ENCODE measurements around the gene ICE2. TPM values are rescaled to one million over a fixed set of nuclear protein-coding genes. Genes with fewer than 3 reads are reported as not detected.

Gene ICE2
- total and polyA plus RNA-seq, 4 donors: 10.0 to 67.5 (median 23.6) TPM

DNA sequence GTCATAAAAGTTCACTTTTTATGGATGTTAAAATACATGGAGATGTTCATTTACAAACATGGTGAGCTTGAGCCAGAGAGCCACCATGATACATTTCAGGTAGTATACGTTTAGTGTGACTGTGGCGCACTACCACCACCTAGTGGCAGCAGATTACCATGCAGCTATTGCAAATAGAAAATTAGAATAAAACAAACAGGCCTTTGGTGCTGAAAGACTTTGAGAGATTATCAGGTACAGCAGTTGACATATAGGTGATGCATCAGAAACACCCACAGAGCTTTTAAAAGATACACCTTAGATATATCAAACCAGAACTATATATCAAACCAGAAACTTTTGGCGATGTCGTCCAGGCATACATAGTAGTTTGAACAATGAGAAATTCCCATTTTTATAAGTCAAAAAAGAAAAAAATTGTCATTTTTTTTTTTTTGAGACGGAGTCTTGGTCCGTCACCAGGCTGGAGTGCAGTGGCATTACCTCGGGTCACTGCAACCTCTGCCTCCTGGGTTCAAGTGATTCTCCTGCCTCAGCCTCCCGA lies 42.0 kb upstream of the ICE2 start:
- Histone ChIP-seq H3K27ac (ENCODE audit: low read depth in 1 of 2, low read length in 1 of 2) (no peak overlapping the region), H3K4me3 (no peak overlapping the region), H3K4me1 (ENCODE audit: control insufficient read depth in 5 of 5, insufficient read depth in 5 of 5, low read length in 5 of 5) (peaks cover 0 to 13% (median 0%) of the 10 kb centered on the region in 5 donors), H3K9me3 (ENCODE audit: control insufficient read depth in 4 of 4, insufficient read depth in 3 of 4, low read length in 3 of 4) (no peaks in the 10 kb centered on the region), H3K9ac (ENCODE audit: insufficient read depth in 1 of 2, low read length in 2 of 2) (no peak overlapping the region), H3K27me3 (ENCODE audit: control insufficient read depth in 3 of 3, insufficient read depth in 3 of 3, low read length in 2 of 3) (no peaks in the 10 kb centered on the region), H3K36me3 (ENCODE audit: control insufficient read depth in 4 of 4, insufficient read depth in 4 of 4, low read length in 4 of 4) (no peaks in the 10 kb centered on the region)
- TF ChIP-seq, protein P1, sequence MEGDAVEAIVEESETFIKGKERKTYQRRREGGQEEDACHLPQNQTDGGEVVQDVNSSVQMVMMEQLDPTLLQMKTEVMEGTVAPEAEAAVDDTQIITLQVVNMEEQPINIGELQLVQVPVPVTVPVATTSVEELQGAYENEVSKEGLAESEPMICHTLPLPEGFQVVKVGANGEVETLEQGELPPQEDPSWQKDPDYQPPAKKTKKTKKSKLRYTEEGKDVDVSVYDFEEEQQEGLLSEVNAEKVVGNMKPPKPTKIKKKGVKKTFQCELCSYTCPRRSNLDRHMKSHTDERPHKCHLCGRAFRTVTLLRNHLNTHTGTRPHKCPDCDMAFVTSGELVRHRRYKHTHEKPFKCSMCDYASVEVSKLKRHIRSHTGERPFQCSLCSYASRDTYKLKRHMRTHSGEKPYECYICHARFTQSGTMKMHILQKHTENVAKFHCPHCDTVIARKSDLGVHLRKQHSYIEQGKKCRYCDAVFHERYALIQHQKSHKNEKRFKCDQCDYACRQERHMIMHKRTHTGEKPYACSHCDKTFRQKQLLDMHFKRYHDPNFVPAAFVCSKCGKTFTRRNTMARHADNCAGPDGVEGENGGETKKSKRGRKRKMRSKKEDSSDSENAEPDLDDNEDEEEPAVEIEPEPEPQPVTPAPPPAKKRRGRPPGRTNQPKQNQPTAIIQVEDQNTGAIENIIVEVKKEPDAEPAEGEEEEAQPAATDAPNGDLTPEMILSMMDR (IDR thresholded peaks at IDR 0.05; ENCODE audit: control extremely low read depth, extremely low read depth): peak; percentile 76
- 71 to 72% methylated on average over 8 of the region's 8 CpGs for WGBS, 2 donors
- DNase-seq (peak; percentile 61 to 78 (median 70)), ATAC-seq (ENCODE audit: insufficient read depth, low FRiP score) (no peak)

DNA sequence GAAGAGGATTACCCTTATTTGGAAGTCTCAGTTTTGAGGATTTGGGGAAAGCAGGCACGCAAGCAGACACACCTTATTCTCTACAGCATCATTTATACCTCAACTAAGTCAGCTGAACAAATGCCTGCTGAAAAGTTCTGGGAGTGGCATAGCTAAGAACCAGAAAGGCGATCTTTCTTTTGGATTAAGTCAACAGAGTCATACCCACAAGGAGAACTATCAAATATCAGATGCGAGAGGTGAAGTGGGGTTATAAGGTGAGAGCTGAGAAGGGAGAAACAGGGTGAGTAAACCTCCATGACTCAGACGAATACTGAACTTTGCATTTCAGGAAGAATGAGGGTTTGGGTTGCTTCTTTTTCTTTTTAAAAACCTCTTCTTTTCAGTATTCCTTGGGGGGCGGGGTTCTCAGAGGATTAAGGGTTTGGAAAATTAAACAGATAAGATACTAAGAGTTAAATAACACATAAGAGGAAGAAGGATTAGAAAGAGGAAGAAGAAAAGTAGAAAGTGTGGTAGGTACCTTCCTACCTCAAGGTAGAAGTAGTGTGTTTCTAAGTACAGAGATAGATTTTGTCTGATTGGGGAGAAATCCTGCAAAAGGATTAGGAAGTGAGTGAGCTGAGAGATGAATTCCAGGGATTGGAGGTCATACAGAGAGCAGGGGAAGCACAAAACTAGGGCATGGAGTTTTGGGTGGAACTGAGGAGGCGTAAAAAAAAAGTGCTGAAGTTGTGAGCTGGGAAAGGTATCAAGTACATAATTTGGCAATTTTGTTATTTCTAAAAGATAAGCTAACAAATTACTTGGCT lies 41.3 kb upstream of the ICE2 start:
- Histone ChIP-seq H3K27me3 (ENCODE audit: control insufficient read depth in 3 of 3, insufficient read depth in 3 of 3, low read length in 2 of 3) (no peaks in the 10 kb centered on the region), H3K4me3 (no peak overlapping the region), H3K27ac (ENCODE audit: low read depth in 1 of 2, low read length in 1 of 2) (no peak overlapping the region), H3K9ac (ENCODE audit: insufficient read depth in 1 of 2, low read length in 2 of 2) (no peak overlapping the region), H3K9me3 (ENCODE audit: control insufficient read depth in 4 of 4, insufficient read depth in 3 of 4, low read length in 3 of 4) (no peaks in the 10 kb centered on the region), H3K36me3 (ENCODE audit: control insufficient read depth in 4 of 4, insufficient read depth in 4 of 4, low read length in 4 of 4) (no peaks in the 10 kb centered on the region), H3K4me1 (ENCODE audit: control insufficient read depth in 5 of 5, insufficient read depth in 5 of 5, low read length in 5 of 5) (peaks cover 0 to 8% (median 0%) of the 10 kb centered on the region in 5 donors)
- 69 to 75% methylated on average over 6 of the region's 6 CpGs for WGBS, 2 donors
- DNase-seq: peak in 1 of 3 donors; percentile 49
- ATAC-seq (ENCODE audit: insufficient read depth, low FRiP score): peak; percentile 59
- TF ChIP-seq, protein P1 (IDR thresholded peaks at IDR 0.05; ENCODE audit: control extremely low read depth, extremely low read depth): no peak

DNA sequence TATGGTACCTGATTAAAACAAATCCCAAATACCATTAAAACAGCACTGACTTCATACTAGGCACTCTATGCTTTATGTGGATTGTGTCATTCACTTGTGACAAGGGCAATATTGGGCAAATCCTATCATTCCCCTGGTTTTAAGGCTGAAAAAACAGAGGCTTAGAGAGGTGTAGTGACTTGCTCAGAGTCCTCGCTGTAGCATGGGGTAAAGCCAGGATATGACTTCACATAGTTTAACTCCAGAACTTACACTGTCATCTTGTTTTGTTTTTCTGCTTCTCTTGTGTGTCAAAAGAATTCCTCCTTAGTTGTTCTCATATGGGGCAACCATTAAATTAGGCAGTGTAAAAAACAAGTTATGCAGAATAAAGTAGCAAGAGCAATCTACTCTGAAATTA lies 40.3 kb upstream of the ICE2 start:
- 72 to 81% methylated on average over 1 of the region's 1 CpG for WGBS, 2 donors
- H3K27ac ChIP-seq (ENCODE audit: low read depth in 1 of 2, low read length in 1 of 2): no peak overlapping the region
- no peak for DNase-seq
- no peak for ATAC-seq (ENCODE audit: insufficient read depth, low FRiP score)
- no peaks in the 10 kb centered on the region for H3K9me3 ChIP-seq (ENCODE audit: control insufficient read depth in 4 of 4, insufficient read depth in 3 of 4, low read length in 3 of 4)
- peaks cover 0 to 3% (median 1%) of the 10 kb centered on the region in 4 donors for H3K36me3 ChIP-seq (ENCODE audit: control insufficient read depth in 4 of 4, insufficient read depth in 4 of 4, low read length in 4 of 4)
- H3K27me3 ChIP-seq (ENCODE audit: control insufficient read depth in 3 of 3, insufficient read depth in 3 of 3, low read length in 2 of 3): no peaks in the 10 kb centered on the region
- no peak overlapping the region for H3K9ac ChIP-seq (ENCODE audit: insufficient read depth in 1 of 2, low read length in 2 of 2)
- no peak overlapping the region for H3K4me3 ChIP-seq
- H3K4me1 ChIP-seq (ENCODE audit: control insufficient read depth in 5 of 5, insufficient read depth in 5 of 5, low read length in 5 of 5): no peaks in the 10 kb centered on the region
- TF ChIP-seq, protein P1 (IDR thresholded peaks at IDR 0.05; ENCODE audit: control extremely low read depth, extremely low read depth): no peak

All from lung (tissue), 12 donors.